D721Med (cell line): ENCODE data around the gene FHAD1.

ENCODE experiments used
- DNase-seq: peaks from one replicate; pipeline ENCODE4 v3.0.0; 2011; ENCODE audit warnings: low spot score; ENCODE audit not compliant: insufficient read length
- FAIRE-seq: peaks from 2 replicates; lab custom pipeline; 2011; peaks lifted over from hg19 to GRCh38; lab: Jason Lieb, UNC
- CTCF ChIP-seq: IDR thresholded peaks from 2 replicates; pipeline ENCODE4 v1.5.1; 2012; ENCODE audit warnings: mild to moderate bottlenecking, control low read depth; ENCODE audit not compliant: insufficient read depth; ENCODE audit errors: missing control alignments

Gene FHAD1

GRCh38 chr1:15329104-15329820 lies 82.2 kb downstream of the FHAD1 start:
- DNase-seq, result no peak
- TF ChIP-seq CTCF, result no peak
- FAIRE-seq, result no peak

- FAIRE-seq, result no peak
- DNase-seq, result no peak
- no peak for TF ChIP-seq CTCF
These were observed 83.0 kb downstream of the FHAD1 start for GRCh38 chr1:15330028-15330427.

GRCh38 chr1:15331180-15331579 lies 84.2 kb downstream of the FHAD1 start:
- no peak for FAIRE-seq
- TF ChIP-seq CTCF, result no peak
- DNase-seq, result no peak

- TF ChIP-seq CTCF, result no peak
- FAIRE-seq (no peak), DNase-seq (no peak)
These were observed 84.7 kb downstream of the FHAD1 start for GRCh38 chr1:15331734-15332133.

GRCh38 chr1:15332525-15332924 lies 85.5 kb downstream of the FHAD1 start:
- DNase-seq (no peak), FAIRE-seq (no peak)

GRCh38 chr1:15332952-15333715 lies 86.1 kb downstream of the FHAD1 start:
- FAIRE-seq (no peak), DNase-seq (no peak)
- no peak for TF ChIP-seq CTCF

More at GRCh38 chr1:15332525-15332924, 85.5 kb downstream of the FHAD1 start:
- no peak for TF ChIP-seq CTCF

GRCh38 chr1:15334995-15335394 lies 88.0 kb downstream of the FHAD1 start:
- FAIRE-seq (no peak), DNase-seq (no peak)
- TF ChIP-seq CTCF, result no peak
